Activated T-helper 2 cell treated with anti-CD3 and anti-CD28 coated beads, Interferon-gamma antibody, Interleukin-2, Interleukin-4, amounts not matched to agents 10 μg/mL and 5 μg/mL and 100 μg/mL, durations not matched to agents 14 hours and 24 hours and 36 hours (primary cell): ENCODE measurements around the gene FGB. TPM values are rescaled to one million over a fixed set of nuclear protein-coding genes. Genes with fewer than 3 reads are reported as not detected.
"Not testable (repeated sequence)": the region's sequence is repeated elsewhere in the genome, so short reads cannot be mapped to it uniquely, and the experiment has no call there.

ENCODE experiments used
- DNase-seq: peaks from one replicate; pipeline ENCODE4 v3.0.0; 2021; ENCODE audit warnings: low spot score
- H3K27ac Mint-ChIP-seq: one replicate; pipeline ENCODE4 v1.8.0; 2021; ENCODE audit warnings: mixed read lengths
- H3K27me3 Mint-ChIP-seq: one replicate; pipeline ENCODE4 v1.8.0; 2021; ENCODE audit warnings: low read depth, mixed read lengths
- H3K36me3 Mint-ChIP-seq: one replicate; pipeline ENCODE4 v1.8.0; 2021; ENCODE audit warnings: low read depth, mixed read lengths
- H3K4me1 Mint-ChIP-seq: one replicate; pipeline ENCODE4 v1.8.0; 2021; ENCODE audit warnings: low read depth, mixed read lengths
- H3K4me3 Mint-ChIP-seq: one replicate; pipeline ENCODE4 v1.8.0; 2021; ENCODE audit warnings: low read depth, mild to moderate bottlenecking, moderate library complexity, mixed read lengths
- H3K9me3 Mint-ChIP-seq: one replicate; pipeline ENCODE4 v1.8.0; 2021; ENCODE audit warnings: mixed read lengths
- intact Hi-C: fragments of 100-400 bp; cut with micrococcal nuclease; formaldehyde crosslinking; loops from one replicate; pipeline ENCODE4 v1.15.1; 2023
- total RNA-seq: library from RNA; stranded (reverse); gene quantifications from 2 replicates; pipeline ENCODE4 v1.2.3, GENCODE V29; 2022

Gene FGB
- total RNA-seq, 1 donor from 2014 or later = not detected

DNA sequence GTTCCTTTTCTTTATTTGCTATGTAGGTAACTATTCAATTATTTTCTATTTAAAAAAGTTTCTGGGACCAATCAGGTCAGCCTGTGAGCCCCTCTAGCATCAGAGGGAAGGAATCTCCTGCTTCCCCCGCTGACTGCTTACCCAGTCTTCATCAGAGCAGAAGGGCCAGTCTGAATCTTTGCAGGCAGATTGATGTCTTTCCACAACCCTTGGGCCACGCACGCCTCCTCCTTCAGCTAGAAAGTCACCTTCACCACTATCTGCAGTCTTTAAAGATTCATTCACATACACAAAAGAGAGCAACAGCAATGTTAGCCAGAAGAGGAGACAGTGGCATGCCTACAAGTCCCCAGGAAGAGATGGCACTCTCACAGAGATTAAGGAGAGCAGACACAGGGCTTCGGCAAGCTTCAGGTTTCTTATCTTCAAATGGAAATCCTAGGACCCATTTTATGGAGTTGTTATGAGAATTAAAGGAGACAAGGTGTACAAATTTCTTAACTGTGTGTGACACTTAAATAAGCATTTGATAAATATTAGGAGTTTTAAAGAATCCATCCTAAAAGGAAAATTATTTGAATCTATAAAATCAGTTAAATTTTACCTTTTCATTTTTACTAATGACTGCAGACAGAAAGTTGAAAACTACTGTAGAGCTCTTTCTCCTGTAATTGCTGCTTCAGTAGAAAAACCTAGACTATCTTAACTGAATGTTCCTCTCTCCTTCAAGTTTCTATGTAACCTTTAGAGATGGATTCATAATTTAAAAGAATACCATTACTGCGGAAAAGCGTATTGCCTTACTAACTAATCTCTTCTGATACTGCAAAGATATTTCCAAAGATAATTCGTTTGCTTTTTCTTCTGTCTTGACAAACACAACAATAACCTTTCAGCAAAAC, 26.7 kb downstream of the FGB start:
- intact Hi-C loops = no loop called here
- no peaks in the 10 kb centered on the region for H3K9me3 Mint-ChIP-seq
- no peak overlapping the region for H3K4me3 Mint-ChIP-seq
- no peak overlapping the region for H3K27ac Mint-ChIP-seq
- peaks cover 2% of the 10 kb centered on the region for H3K27me3 Mint-ChIP-seq
- no peak for DNase-seq
- no peaks in the 10 kb centered on the region for H3K4me1 Mint-ChIP-seq
- H3K36me3 Mint-ChIP-seq = no peaks in the 10 kb centered on the region

DNA sequence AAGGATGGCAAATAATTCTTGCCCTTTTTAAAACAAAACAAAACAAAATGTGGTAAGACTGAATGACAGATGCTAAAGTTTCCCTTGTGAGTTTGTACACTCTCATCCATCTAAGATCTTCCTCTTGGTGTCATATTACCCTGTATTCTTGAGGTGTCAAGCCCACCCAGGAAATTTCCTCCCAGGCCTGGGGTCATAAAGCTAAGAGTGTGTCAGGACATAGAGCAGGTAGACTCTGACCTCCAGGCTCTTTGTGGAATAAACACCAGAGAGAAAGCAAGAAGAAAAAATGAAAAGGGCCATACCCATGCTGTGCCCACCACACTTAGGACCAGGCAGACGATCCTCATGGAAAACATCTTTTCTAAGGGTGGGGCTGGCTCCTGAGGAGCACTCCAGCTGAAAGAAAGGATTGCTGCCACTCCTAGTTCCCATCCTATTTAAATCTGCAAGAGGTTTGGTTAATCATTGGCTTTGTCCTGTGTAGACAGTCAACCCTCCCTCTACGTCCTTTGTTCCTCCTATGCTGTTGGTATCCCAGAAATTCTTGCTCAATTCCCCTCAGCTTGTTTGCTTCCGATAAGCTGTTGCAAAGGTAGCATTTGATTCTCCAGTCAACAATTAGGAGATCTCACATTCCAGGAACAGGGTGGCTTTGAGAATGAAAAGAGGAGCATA, 27.7 kb downstream of the FGB start, which contains the start of gene FGA:
TSS of gene FGA (minus strand) at position 414 of the 678 bp plus-strand sequence. CDS start at position 359, 55 bp downstream.
- no peak for DNase-seq
- H3K27ac Mint-ChIP-seq = no peak within 1 kb of the TSS
- intact Hi-C loops = no loop called here
- H3K36me3 Mint-ChIP-seq = no peaks in the 10 kb centered on the region
- H3K4me1 Mint-ChIP-seq = no peaks in the 10 kb centered on the region
- H3K27me3 Mint-ChIP-seq = peaks cover 2% of the 10 kb centered on the region
- no peak within 1 kb of the TSS for H3K4me3 Mint-ChIP-seq
- H3K9me3 Mint-ChIP-seq = no peaks in the 10 kb centered on the region

DNA sequence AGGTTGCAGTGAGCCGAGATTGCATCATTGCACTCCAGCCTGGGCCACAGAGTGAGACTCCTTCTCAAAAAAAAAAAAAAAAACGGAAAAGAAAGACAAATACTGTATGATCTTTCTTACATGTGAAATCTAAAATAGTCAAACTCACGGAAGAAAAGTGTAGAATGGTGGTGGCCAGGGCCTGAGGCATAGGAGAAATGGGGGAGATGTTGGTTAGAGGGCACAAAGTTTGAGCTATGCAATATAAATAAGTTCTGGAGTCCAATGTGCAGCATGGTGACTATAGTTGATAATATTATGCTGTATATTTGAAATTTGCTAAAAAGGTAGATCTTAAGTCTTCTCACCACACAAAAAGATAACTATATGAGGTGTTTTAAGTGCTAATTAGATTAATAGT, 29.1 kb downstream of the FGB start:
- intact Hi-C loops = no loop called here
- no peak overlapping the region for H3K4me3 Mint-ChIP-seq

DNA sequence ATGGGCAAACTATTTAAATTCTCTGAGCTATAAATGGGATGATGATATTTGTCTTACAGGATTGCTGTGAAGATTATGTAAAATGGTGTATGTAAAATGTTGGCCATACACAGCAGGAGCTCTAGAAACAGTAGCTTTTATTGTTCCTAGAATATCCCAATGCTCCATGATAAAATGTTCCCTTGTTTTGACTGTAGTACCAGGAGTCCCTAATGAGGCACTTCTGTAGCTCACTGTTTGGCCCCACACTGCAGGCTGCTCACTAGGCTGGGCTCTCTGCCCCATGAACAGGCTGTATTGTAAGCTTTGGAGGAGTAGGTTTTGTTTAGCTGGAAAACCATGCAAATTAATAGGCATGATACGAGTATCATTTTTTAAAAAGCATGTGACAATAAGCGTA, 31.1 kb downstream of the FGB start:
- no peaks in the 10 kb centered on the region for H3K9me3 Mint-ChIP-seq
- DNase-seq = no peak
- no peaks in the 10 kb centered on the region for H3K4me1 Mint-ChIP-seq
- intact Hi-C loops = no loop called here
- H3K27ac Mint-ChIP-seq = no peak overlapping the region
- peaks cover 2% of the 10 kb centered on the region for H3K27me3 Mint-ChIP-seq
- no peaks in the 10 kb centered on the region for H3K36me3 Mint-ChIP-seq
- H3K4me3 Mint-ChIP-seq = no peak overlapping the region

More for the DNA sequence above, 29.1 kb downstream of the FGB start:
- no peaks in the 10 kb centered on the region for H3K4me1 Mint-ChIP-seq
- H3K36me3 Mint-ChIP-seq = no peaks in the 10 kb centered on the region
- DNase-seq = no peak
- H3K27me3 Mint-ChIP-seq = peaks cover 2% of the 10 kb centered on the region
- no peak overlapping the region for H3K27ac Mint-ChIP-seq
- no peaks in the 10 kb centered on the region for H3K9me3 Mint-ChIP-seq

DNA sequence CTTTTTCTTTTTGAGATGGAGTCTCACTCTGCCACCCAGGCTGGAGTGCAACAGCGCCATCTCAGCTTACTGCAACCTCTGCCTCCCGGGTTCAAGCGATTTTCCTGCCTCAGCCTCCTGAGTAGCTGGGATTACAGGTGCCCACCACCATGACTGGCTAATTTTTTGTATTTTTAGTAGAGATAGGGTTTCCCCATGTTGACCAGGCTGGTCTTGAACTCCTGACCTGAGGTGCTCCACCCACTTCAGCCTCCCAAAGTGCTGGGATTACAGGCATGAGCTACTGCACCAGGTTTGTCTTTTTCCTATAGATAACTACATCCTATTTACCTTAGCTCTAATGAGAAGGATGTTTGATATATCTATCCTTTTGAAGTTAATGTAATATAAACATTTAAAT, 31.5 kb downstream of the FGB start:
- H3K27me3 Mint-ChIP-seq, H3K27ac Mint-ChIP-seq, intact Hi-C loops: not testable (repeated sequence)

GRCh38 chr4:154595807-154596206, 33.0 kb downstream of the FGB start:
- H3K9me3 Mint-ChIP-seq = no peaks in the 10 kb centered on the region
- H3K36me3 Mint-ChIP-seq = no peaks in the 10 kb centered on the region
- DNase-seq = no peak
- H3K4me1 Mint-ChIP-seq = no peaks in the 10 kb centered on the region
- H3K27me3 Mint-ChIP-seq = peaks cover 7% of the 10 kb centered on the region
- no peak overlapping the region for H3K27ac Mint-ChIP-seq
- no peak overlapping the region for H3K4me3 Mint-ChIP-seq
- intact Hi-C loops = no loop called here

More for the DNA sequence above, 31.5 kb downstream of the FGB start:
- not testable (repeated sequence) for H3K4me3 Mint-ChIP-seq, H3K4me1 Mint-ChIP-seq, H3K36me3 Mint-ChIP-seq, DNase-seq, H3K9me3 Mint-ChIP-seq

DNA sequence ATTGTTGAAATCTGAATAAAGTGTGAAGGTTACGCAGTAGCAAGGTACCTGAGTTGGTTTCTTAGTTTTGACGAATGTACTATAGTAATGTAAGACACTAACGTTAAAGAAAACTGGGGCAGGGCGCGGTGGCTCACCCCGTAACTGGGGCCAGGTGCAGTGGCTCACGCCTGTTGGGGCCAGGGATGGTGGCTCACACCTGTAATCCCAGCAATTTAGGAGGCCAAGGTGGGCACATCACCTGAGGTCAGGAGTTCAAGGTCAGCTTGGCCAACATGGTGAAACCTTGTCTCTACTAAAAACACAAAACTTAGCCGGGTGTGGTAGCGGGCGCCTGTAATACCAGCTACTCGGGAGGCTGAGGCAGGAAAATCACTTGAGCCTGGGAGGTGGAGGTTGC, 34.5 kb downstream of the FGB start:
- H3K36me3 Mint-ChIP-seq = not testable (repeated sequence)

GRCh38 chr4:154597798-154598774, 35.3 kb downstream of the FGB start:
- Mint-ChIP-seq H3K9me3 (no peaks in the 10 kb centered on the region), H3K4me3 (no peak overlapping the region), H3K27me3 (peaks cover 8% of the 10 kb centered on the region), H3K36me3 (no peaks in the 10 kb centered on the region), H3K4me1 (no peaks in the 10 kb centered on the region), H3K27ac (no peak overlapping the region)
- intact Hi-C loops = no loop called here
- DNase-seq = no peak

More for the DNA sequence above, 34.5 kb downstream of the FGB start:
- H3K4me1 Mint-ChIP-seq, H3K27ac Mint-ChIP-seq, H3K4me3 Mint-ChIP-seq, H3K9me3 Mint-ChIP-seq, H3K27me3 Mint-ChIP-seq, DNase-seq, intact Hi-C loops: not testable (repeated sequence)

DNA sequence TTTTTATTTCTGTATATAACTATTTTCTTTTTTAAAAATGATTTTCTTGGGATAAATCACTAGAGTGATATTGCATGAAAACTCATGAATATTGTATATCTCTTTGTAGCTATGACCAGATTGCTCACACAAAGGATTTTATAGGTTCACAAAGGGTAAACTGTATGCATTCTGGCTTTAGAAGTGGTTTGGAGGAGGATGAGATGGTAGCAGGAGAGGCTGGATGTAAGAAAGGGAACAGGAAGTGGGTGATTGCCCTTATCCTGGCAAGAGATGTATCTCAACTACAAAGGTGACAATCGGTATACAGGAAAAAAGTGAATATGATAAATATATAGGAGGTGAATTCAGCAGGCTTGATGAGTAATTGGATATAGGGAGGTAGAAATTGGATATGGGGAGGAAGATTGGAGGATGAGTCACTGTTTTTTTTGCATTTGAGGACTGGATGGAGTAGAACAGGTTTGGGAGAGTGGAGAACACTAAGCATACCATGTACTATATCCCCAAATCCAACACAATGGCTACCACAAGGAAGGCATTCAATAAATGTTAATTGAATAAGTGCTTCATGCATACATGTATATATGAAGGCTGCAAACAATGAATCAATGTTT, 39.7 kb downstream of the FGB start:
- Mint-ChIP-seq H3K4me1 (no peaks in the 10 kb centered on the region), H3K9me3 (no peaks in the 10 kb centered on the region), H3K4me3 (no peak overlapping the region), H3K27ac (no peak overlapping the region), H3K27me3 (peaks cover 15% of the 10 kb centered on the region), H3K36me3 (no peaks in the 10 kb centered on the region)
- intact Hi-C loops = no loop called here
- DNase-seq = no peak

DNA sequence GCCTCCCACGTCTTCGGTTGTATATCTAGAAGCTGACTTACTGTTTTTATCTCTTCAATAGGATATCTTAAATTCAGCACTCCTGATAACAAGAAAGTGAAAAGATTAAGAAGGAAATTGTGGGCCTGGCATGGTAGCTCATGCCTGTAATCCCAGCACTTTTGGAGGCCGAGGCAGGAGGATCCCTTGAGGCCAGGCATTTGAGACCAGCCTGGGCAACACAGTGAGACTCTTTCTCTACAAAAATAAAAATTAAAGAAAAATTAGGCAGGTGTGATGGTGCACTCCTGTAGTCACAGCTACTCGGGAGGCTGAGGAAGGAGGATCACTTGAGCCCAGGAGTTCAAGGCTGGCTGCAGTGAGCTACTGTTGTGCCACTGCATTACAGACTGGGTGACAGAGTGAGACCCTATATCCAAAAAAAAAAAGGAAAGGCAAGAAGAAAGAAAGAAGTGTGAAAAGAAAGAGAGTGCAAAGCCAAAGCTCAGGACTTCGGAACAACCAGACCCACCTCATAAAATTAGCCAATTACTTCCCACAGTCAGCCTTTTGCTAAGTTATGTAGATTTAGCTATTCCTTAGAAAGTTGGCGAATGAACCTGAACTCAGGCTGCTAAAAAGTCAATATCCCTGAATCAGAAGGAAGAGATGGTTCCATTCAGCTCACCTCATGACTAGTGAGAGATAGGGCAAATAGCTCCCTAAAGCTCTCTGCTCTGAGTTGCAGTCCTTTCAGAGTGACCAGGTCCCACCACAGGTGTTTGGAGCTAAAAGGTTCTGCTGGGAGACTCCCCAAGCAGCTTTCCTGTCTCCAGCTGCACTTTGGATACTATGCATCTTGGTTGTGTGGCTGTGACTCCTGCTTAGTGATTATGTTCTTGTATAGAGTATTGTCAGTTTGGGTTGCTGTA, 40.5 kb downstream of the FGB start:
- no peak overlapping the region for H3K27ac Mint-ChIP-seq
- no peaks in the 10 kb centered on the region for H3K4me1 Mint-ChIP-seq
- intact Hi-C loops = no loop called here

DNA sequence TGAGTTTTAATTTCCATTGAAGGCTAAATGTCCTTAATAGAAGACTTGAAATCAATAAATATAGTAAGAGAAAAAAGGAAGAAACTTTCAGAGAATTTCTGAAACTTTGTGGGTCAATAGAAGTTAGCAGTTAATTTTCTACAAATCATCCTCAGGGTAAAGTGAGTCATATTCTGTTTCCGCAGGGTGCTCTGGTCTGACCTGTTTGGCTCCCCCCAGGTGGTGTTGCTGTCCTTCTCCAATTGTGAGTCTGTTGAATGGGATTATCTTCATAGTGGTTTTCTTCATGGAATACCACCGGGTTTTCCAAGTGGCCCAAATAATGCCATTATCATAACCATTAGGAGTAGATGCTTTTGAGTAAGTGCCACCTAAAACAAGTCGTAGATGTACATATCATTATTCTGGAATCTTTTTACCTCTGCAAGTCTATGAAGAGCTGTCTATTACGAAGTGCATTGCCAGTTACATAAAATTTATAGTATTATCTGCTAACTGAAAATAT, 41.9 kb downstream of the FGB start:
- intact Hi-C loops = no loop called here
- no peaks in the 10 kb centered on the region for H3K36me3 Mint-ChIP-seq
- no peaks in the 10 kb centered on the region for H3K4me1 Mint-ChIP-seq
- H3K27me3 Mint-ChIP-seq = peaks cover 23% of the 10 kb centered on the region
- H3K27ac Mint-ChIP-seq = no peak overlapping the region
- H3K4me3 Mint-ChIP-seq = no peak overlapping the region
- no peak for DNase-seq
- no peaks in the 10 kb centered on the region for H3K9me3 Mint-ChIP-seq

More for the DNA sequence above, 40.5 kb downstream of the FGB start:
- Mint-ChIP-seq H3K9me3 (no peaks in the 10 kb centered on the region), H3K36me3 (no peaks in the 10 kb centered on the region), H3K27me3 (peaks cover 15% of the 10 kb centered on the region), H3K4me3 (no peak overlapping the region)
- DNase-seq = no peak
